Measurements from ENCODE around the gene ATP10A.

DNA sequence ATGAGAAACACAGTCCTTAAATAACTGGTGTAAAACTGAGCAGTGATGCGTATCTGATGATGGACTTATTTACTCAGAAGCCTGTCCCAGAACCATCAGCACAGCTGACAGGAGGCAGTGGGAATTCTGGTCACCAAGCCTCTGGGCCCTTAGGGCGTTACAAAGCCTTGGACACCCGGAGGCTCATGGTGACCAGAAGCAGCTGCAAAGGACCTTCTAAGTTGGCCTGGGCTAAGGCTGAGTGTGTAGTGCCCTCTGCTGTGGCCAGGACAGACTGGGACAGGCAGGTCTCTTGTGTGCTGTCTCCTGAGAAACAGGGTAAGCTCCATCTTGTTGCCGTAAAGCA lies 168.9 kb downstream of the ATP10A start:
- TF ChIP-seq, protein P1, sequence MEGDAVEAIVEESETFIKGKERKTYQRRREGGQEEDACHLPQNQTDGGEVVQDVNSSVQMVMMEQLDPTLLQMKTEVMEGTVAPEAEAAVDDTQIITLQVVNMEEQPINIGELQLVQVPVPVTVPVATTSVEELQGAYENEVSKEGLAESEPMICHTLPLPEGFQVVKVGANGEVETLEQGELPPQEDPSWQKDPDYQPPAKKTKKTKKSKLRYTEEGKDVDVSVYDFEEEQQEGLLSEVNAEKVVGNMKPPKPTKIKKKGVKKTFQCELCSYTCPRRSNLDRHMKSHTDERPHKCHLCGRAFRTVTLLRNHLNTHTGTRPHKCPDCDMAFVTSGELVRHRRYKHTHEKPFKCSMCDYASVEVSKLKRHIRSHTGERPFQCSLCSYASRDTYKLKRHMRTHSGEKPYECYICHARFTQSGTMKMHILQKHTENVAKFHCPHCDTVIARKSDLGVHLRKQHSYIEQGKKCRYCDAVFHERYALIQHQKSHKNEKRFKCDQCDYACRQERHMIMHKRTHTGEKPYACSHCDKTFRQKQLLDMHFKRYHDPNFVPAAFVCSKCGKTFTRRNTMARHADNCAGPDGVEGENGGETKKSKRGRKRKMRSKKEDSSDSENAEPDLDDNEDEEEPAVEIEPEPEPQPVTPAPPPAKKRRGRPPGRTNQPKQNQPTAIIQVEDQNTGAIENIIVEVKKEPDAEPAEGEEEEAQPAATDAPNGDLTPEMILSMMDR (IDR thresholded peaks at IDR 0.05), result peak in 1 of 5 experiments; percentile 5
- no peak for TF ChIP-seq POLR2A (IDR thresholded peaks at IDR 0.05)
- no peak for TF ChIP-seq EP300 (IDR thresholded peaks at IDR 0.05)
